WTC11 (cell line): ENCODE data around the gene LY6G5C. TPM values are rescaled to one million over a fixed set of nuclear protein-coding genes. Genes with fewer than 3 reads are reported as not detected.

Source experiments
- ATAC-seq: fragments of 200-7000 bp; cut with Tn5 transposase; 2 replicates; pipeline ENCODE4 v1.10.0; 2021; ENCODE audit warnings: mild to moderate bottlenecking, moderate library complexity
- CTCF ChIA-PET: fragments of 300-600 bp; sonication (Branson Sonifier 250); formaldehyde crosslinking; loops from one replicate; lab custom pipeline; 2021; ENCODE audit warnings: antibody characterized with exemption; lab: Charles Lee
- POLR2A ChIA-PET: fragments of 350-600 bp; sonication (Branson Sonifier 250); formaldehyde crosslinking; loops from one replicate; lab custom pipeline; 2021; ENCODE audit warnings: antibody characterized with exemption; lab: Charles Lee
- DNase-seq: peaks from one replicate; pipeline ENCODE4 v3.0.0; 2021; ENCODE audit warnings: low spot score
- H3K27ac Mint-ChIP-seq: 2 replicates; pipeline ENCODE4 v1.8.0; 2021; ENCODE audit warnings: mixed read lengths
- H3K27me3 Mint-ChIP-seq: 2 replicates; pipeline ENCODE4 v1.8.0; 2021; ENCODE audit warnings: low read depth, mild to moderate bottlenecking, moderate library complexity, mixed read lengths
- H3K36me3 Mint-ChIP-seq: 2 replicates; pipeline ENCODE4 v1.8.0; 2021; ENCODE audit warnings: mixed read lengths
- H3K4me1 Mint-ChIP-seq: 2 replicates; pipeline ENCODE4 v1.8.0; 2022; ENCODE audit warnings: mixed read lengths
- H3K4me3 Mint-ChIP-seq: 2 replicates; pipeline ENCODE4 v1.8.0; 2021; ENCODE audit warnings: mild to moderate bottlenecking, moderate library complexity, mixed read lengths
- H3K9me3 Mint-ChIP-seq: 2 replicates; pipeline ENCODE4 v1.8.0; 2021; ENCODE audit warnings: mixed read lengths
- AR ChIP-seq: fragments of 250-450 bp; sonication (Bioruptor Pico); IDR thresholded peaks from 2 replicates; pipeline ENCODE4 v1.9.0; 2021; ENCODE audit warnings: mild to moderate bottlenecking
- ETV6 ChIP-seq: sonication (generic); formaldehyde crosslinking; IDR thresholded peaks from 2 replicates; pipeline ENCODE4 v1.8.1; 2022; ENCODE audit warnings: mild to moderate bottlenecking, missing genetic modification reagents
- GABPB1 ChIP-seq: sonication (generic); formaldehyde crosslinking; IDR thresholded peaks from 2 replicates; pipeline ENCODE4 v1.8.1; 2023; ENCODE audit warnings: mild to moderate bottlenecking, missing genetic modification reagents
- IRF2 ChIP-seq: sonication (generic); formaldehyde crosslinking; IDR thresholded peaks from 2 replicates; pipeline ENCODE4 v1.8.0; 2022; ENCODE audit warnings: low read depth, missing genetic modification reagents, borderline replicate concordance
- JAZF1 ChIP-seq: fragments of 250-450 bp; sonication (Bioruptor Pico); IDR thresholded peaks from 2 replicates; pipeline ENCODE4 v1.9.0; 2021; ENCODE audit warnings: moderate library complexity, mild to moderate bottlenecking, inconsistent platforms
- MAX ChIP-seq: sonication (generic); formaldehyde crosslinking; IDR thresholded peaks from 2 replicates; pipeline ENCODE4 v1.8.0; 2022; ENCODE audit warnings: mild to moderate bottlenecking, missing genetic modification reagents
- NR3C1 ChIP-seq: sonication (generic); formaldehyde crosslinking; conservative IDR thresholded peaks from 2 replicates; pipeline ENCODE4 v1.8.1; 2023; ENCODE audit warnings: low read depth, mild to moderate bottlenecking, missing genetic modification reagents
- PREB ChIP-seq: sonication (generic); formaldehyde crosslinking; IDR thresholded peaks from 2 replicates; pipeline ENCODE4 v1.8.1; 2022; ENCODE audit warnings: mild to moderate bottlenecking, missing genetic modification reagents, moderate library complexity, borderline replicate concordance
- PRRX2 ChIP-seq: fragments of 250-450 bp; sonication (Bioruptor Pico); IDR thresholded peaks from 2 replicates; pipeline ENCODE4 v1.8.0; 2021; ENCODE audit warnings: mild to moderate bottlenecking
- SOX15 ChIP-seq: fragments of 250-450 bp; sonication (Bioruptor Pico); IDR thresholded peaks from 2 replicates; pipeline ENCODE4 v1.9.0; 2021; ENCODE audit warnings: mild to moderate bottlenecking
- ZNF232 ChIP-seq: sonication (generic); formaldehyde crosslinking; IDR thresholded peaks from 2 replicates; pipeline ENCODE4 v1.8.0; 2022; ENCODE audit warnings: mild to moderate bottlenecking, missing genetic modification reagents
- ZNF263 ChIP-seq: sonication (generic); formaldehyde crosslinking; IDR thresholded peaks from 2 replicates; pipeline ENCODE4 v1.8.1; 2022; ENCODE audit warnings: low read depth, mild to moderate bottlenecking, moderate library complexity, missing genetic modification reagents
- ZNF416 ChIP-seq: fragments of 250-450 bp; sonication (Bioruptor Pico); IDR thresholded peaks from 2 replicates; pipeline ENCODE4 v1.9.0; 2021; ENCODE audit warnings: mild to moderate bottlenecking, inconsistent platforms
- ZNF423 ChIP-seq: fragments of 250-450 bp; sonication (Bioruptor Pico); IDR thresholded peaks from 2 replicates; pipeline ENCODE4 v2.1.2; 2022; ENCODE audit warnings: mild to moderate bottlenecking, moderate library complexity
- ZNF671 ChIP-seq: fragments of 250-450 bp; sonication (Bioruptor Pico); IDR thresholded peaks from 2 replicates; pipeline ENCODE4 v1.8.0; 2021; ENCODE audit warnings: mild to moderate bottlenecking
- total RNA-seq: library from RNA; stranded (reverse); gene quantifications from 3 replicates; pipeline ENCODE4 v1.2.3, GENCODE V29; 2021
- TF ChIP-seq, protein P1 (sequence below): sonication (generic); formaldehyde crosslinking; IDR thresholded peaks from 2 replicates; pipeline ENCODE4 v1.8.1; 2023; ENCODE audit warnings: mild to moderate bottlenecking, missing genetic modification reagents, moderate library complexity
- TF ChIP-seq, protein P2 (sequence below): sonication (generic); formaldehyde crosslinking; IDR thresholded peaks from 2 replicates; pipeline ENCODE4 v1.8.0; 2022; ENCODE audit warnings: mild to moderate bottlenecking, missing genetic modification reagents
- TF ChIP-seq, protein P3 (sequence below): sonication (generic); formaldehyde crosslinking; IDR thresholded peaks from 2 replicates; pipeline ENCODE4 v1.8.1; 2022; ENCODE audit warnings: mild to moderate bottlenecking, moderate library complexity, missing genetic modification reagents

LY6G5C gene
- total RNA-seq, 1 experiment from 2014 or later = 1.0 TPM

GRCh38 chr6:31658983-31659648 lies 21.8 kb downstream of the LY6G5C start (continued):
- TF ChIP-seq ETV6 (CRISPR knock-in tag) (no peak), PREB (CRISPR knock-in tag) (no peak), GABPB1 (CRISPR knock-in tag) (no peak), JAZF1 (CRISPR knock-in tag) (no peak), IRF2 (no peak), AR (CRISPR knock-in tag) (no peak), ZNF232 (no peak), ZNF671 (no peak), SOX15 (no peak)
- TF ChIP-seq, protein P1, sequence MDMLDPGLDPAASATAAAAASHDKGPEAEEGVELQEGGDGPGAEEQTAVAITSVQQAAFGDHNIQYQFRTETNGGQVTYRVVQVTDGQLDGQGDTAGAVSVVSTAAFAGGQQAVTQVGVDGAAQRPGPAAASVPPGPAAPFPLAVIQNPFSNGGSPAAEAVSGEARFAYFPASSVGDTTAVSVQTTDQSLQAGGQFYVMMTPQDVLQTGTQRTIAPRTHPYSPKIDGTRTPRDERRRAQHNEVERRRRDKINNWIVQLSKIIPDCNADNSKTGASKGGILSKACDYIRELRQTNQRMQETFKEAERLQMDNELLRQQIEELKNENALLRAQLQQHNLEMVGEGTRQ (CRISPR knock-in tag) = no peak
- TF ChIP-seq, protein P2, sequence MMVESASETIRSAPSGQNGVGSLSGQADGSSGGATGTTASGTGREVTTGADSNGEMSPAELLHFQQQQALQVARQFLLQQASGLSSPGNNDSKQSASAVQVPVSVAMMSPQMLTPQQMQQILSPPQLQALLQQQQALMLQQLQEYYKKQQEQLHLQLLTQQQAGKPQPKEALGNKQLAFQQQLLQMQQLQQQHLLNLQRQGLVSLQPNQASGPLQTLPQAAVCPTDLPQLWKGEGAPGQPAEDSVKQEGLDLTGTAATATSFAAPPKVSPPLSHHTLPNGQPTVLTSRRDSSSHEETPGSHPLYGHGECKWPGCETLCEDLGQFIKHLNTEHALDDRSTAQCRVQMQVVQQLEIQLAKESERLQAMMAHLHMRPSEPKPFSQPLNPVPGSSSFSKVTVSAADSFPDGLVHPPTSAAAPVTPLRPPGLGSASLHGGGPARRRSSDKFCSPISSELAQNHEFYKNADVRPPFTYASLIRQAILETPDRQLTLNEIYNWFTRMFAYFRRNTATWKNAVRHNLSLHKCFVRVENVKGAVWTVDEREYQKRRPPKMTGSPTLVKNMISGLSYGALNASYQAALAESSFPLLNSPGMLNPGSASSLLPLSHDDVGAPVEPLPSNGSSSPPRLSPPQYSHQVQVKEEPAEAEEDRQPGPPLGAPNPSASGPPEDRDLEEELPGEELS (CRISPR knock-in tag) = no peak

DNA sequence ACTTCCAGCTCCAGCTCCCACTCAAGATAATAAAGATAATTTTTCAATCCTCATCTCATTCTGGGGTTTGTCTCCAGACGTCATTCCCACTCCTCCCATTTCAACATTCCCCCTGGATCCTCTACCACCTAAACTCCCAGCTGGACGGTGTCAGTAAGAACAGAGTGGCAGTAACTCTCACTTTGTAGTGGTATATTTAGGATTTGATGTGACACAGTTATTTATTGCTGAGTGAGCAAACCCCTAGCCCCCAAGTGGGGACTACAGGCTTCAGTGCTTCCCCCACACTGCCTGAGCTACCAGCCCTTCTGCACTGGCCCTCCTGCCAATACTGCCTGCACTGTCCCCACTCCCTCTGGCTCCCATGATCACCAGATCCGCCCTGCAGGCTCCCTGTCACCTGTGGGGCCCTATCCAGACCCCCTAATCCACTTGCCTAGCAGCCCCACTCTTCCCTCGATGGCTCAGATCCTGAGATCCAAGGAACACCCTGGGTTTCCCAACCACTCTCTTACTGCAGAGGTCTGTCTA lies 22.6 kb downstream of the LY6G5C start:
- Mint-ChIP-seq H3K27me3 (no peaks in the 10 kb centered on the region), H3K36me3 (peaks cover 15% of the 10 kb centered on the region), H3K27ac (no peak overlapping the region; the same call in 1 of the 2 replicates), H3K4me1 (peaks cover 21% of the 10 kb centered on the region), H3K4me3 (no peak overlapping the region; the same call in 1 of the 2 replicates), H3K9me3 (no peaks in the 10 kb centered on the region)
- DNase-seq (no peak), ATAC-seq (no peak)
- POLR2A ChIA-PET = no interaction called here
- TF ChIP-seq ZNF263 (CRISPR knock-in tag) (no peak), ZNF423 (CRISPR knock-in tag) (no peak), ZNF232 (no peak), PRRX2 (CRISPR knock-in tag) (no peak), MAX (CRISPR knock-in tag) (no peak), ZNF416 (CRISPR knock-in tag) (no peak), SOX15 (no peak), NR3C1 (CRISPR knock-in tag) (no peak)
- TF ChIP-seq, protein P3, sequence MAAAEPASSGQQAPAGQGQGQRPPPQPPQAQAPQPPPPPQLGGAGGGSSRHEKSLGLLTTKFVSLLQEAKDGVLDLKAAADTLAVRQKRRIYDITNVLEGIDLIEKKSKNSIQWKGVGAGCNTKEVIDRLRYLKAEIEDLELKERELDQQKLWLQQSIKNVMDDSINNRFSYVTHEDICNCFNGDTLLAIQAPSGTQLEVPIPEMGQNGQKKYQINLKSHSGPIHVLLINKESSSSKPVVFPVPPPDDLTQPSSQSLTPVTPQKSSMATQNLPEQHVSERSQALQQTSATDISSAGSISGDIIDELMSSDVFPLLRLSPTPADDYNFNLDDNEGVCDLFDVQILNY (CRISPR knock-in tag) = no peak
- CTCF ChIA-PET = interaction anchor here (1.1 kb wide), 1 partner anchor 112 kb away, joined by 3 read pairs; the partner anchor contains the start of gene ATP6V1G2
